Liver (tissue), 9 donors: Measurements from ENCODE around the gene ITGAE. TPM values are rescaled to one million over a fixed set of nuclear protein-coding genes. Genes with fewer than 3 reads are reported as not detected.
"Not testable (repeated sequence)": the region's sequence is repeated elsewhere in the genome, so short reads cannot be mapped to it uniquely, and the experiment has no call there.

ENCODE experiments used
- DNase-seq: peaks from one replicate; pipeline ENCODE4 v3.0.0-alpha.2; 2017; ENCODE audit warnings: low spot score
- H3K27ac ChIP-seq, 2 donors: one replicate each; pipeline ENCODE4 v1.7.0; 2013; ENCODE audit warnings: inconsistent platforms in 2 of 2, low read length in 2 of 2, control low read depth in 1 of 2, low read depth in 1 of 2, mild to moderate bottlenecking in 1 of 2
- H3K27me3 ChIP-seq, 4 donors: one replicate each; pipeline versions ENCODE4 v1.6.1 to v1.7.0; 2013; ENCODE audit warnings: low read length in 3 of 4, inconsistent platforms in 1 of 4, mild to moderate bottlenecking in 1 of 4, moderate library complexity in 1 of 4; ENCODE audit not compliant: control insufficient read depth in 4 of 4, insufficient read depth in 4 of 4
- H3K36me3 ChIP-seq, 4 donors: one replicate each; pipeline versions ENCODE4 v1.6.1 to v1.7.0; 2013; ENCODE audit warnings: low read length in 3 of 4, mild to moderate bottlenecking in 3 of 4, low read depth in 1 of 4, moderate library complexity in 1 of 4; ENCODE audit not compliant: control insufficient read depth in 4 of 4, insufficient read depth in 3 of 4
- H3K4me1 ChIP-seq, 4 donors: one replicate each; pipeline versions ENCODE4 v1.6.1 to v1.7.0; 2013; ENCODE audit warnings: low read length in 3 of 4, mild to moderate bottlenecking in 3 of 4, moderate library complexity in 1 of 4; ENCODE audit not compliant: control insufficient read depth in 4 of 4, insufficient read depth in 4 of 4
- H3K4me3 ChIP-seq, 3 donors: one replicate each; pipeline versions ENCODE4 v1.6.1 to v1.7.0; 2013; ENCODE audit warnings: low read length in 3 of 3, control low read depth in 1 of 3, low read depth in 1 of 3, mild to moderate bottlenecking in 1 of 3
- H3K9ac ChIP-seq, 2 donors: one replicate each; pipeline ENCODE4 v1.7.0; 2013; ENCODE audit warnings: low read length in 2 of 2, mild to moderate bottlenecking in 2 of 2, moderate library complexity in 2 of 2, control low read depth in 1 of 2, low read depth in 1 of 2
- H3K9me3 ChIP-seq, 4 donors: one replicate each; pipeline versions ENCODE4 v1.6.1 to v1.7.0; 2013; ENCODE audit warnings: low read length in 3 of 4; ENCODE audit not compliant: control insufficient read depth in 4 of 4
- CTCF ChIP-seq: fragments of 150-350 bp; IDR thresholded peaks from 2 replicates; pipeline ENCODE4 v1.5.1; 2017; ENCODE audit warnings: improper control_type of control experiment, low read depth, low read length; ENCODE audit not compliant: missing input control
- EGR1 ChIP-seq, 2 donors: IDR thresholded peaks; 2 replicates each; pipeline ENCODE4 v1.6.1; 2016 to 2018; ENCODE audit warnings: antibody characterized with exemption in 2 of 2, low read depth in 2 of 2
- FOXA2 ChIP-seq: IDR thresholded peaks from 2 replicates; pipeline ENCODE4 v1.6.1; 2016; ENCODE audit warnings: antibody characterized with exemption
- GABPA ChIP-seq, 2 donors: IDR thresholded peaks in 1 of 2; conservative IDR thresholded peaks in 1 of 2; 2 replicates each; pipeline ENCODE4 v1.6.1; 2016; ENCODE audit warnings: antibody characterized with exemption in 2 of 2, mild to moderate bottlenecking in 1 of 2, moderate library complexity in 1 of 2
- HNF4A ChIP-seq, 2 donors: conservative IDR thresholded peaks; 2 replicates each; pipeline ENCODE4 v1.6.1; 2016; ENCODE audit warnings: antibody characterized with exemption in 2 of 2, mild to moderate bottlenecking in 2 of 2
- HNF4G ChIP-seq: IDR thresholded peaks from 2 replicates; pipeline ENCODE4 v1.6.1; 2016; ENCODE audit warnings: antibody characterized with exemption
- JUND ChIP-seq, 2 donors: IDR thresholded peaks; 2 replicates each; pipeline ENCODE4 v1.6.1; 2016; ENCODE audit warnings: antibody characterized with exemption in 2 of 2
- MAX ChIP-seq: IDR thresholded peaks from 2 replicates; pipeline ENCODE4 v1.6.1; 2016; ENCODE audit warnings: antibody characterized with exemption
- NR2F2 ChIP-seq: IDR thresholded peaks from 2 replicates; pipeline ENCODE4 v1.6.1; 2016; ENCODE audit warnings: antibody characterized with exemption
- RAD21 ChIP-seq, 2 donors: IDR thresholded peaks; 2 replicates each; pipeline ENCODE4 v1.6.1; 2016; ENCODE audit warnings: antibody characterized with exemption in 2 of 2, mild to moderate bottlenecking in 2 of 2
- REST ChIP-seq: IDR thresholded peaks from 2 replicates; pipeline ENCODE4 v1.6.1; 2016; ENCODE audit warnings: antibody characterized with exemption, mild to moderate bottlenecking
- RXRA ChIP-seq, 2 donors: IDR thresholded peaks; 2 replicates each; pipeline ENCODE4 v1.6.1; 2017 to 2018; ENCODE audit warnings: antibody characterized with exemption in 2 of 2, mild to moderate bottlenecking in 1 of 2
- SP1 ChIP-seq: IDR thresholded peaks from 2 replicates; pipeline ENCODE4 v1.6.1; 2018; ENCODE audit warnings: antibody characterized with exemption, mild to moderate bottlenecking
- TAF1 ChIP-seq: conservative IDR thresholded peaks from 2 replicates; pipeline ENCODE4 v1.6.1; 2016; ENCODE audit warnings: antibody characterized with exemption, mild to moderate bottlenecking
- YY1 ChIP-seq: IDR thresholded peaks from 2 replicates; pipeline ENCODE4 v1.6.1; 2016; ENCODE audit warnings: antibody characterized with exemption, mild to moderate bottlenecking
- ZBTB33 ChIP-seq: IDR thresholded peaks from 2 replicates; pipeline ENCODE4 v1.6.1; 2016; ENCODE audit warnings: antibody characterized with exemption
- WGBS: extraction: QIAGEN DNeasy Blood & Tissue Kit; methylation state at CpG from one replicate; pipeline ENCODE4 v1.1.7; 2013; 5-methylcytosine and 5-hydroxymethylcytosine counted together
- polyA plus RNA-seq, 2 donors: library from polyadenylated mRNA; stranded (reverse) in 1 of 2; unstranded in 1 of 2; fragments of 200-250 nt in 1 of 2; fragments of >200 nt in 1 of 2; fragmentation: Nextera tagmentation in 1 of 2; extraction: Ambion mirVana in 1 of 2; gene quantifications; one replicate each; pipeline versions ENCODE4 v1.2.1 to v1.2.3, GENCODE V29; 2013 to 2015
- total RNA-seq, 2 donors: library from RNA; depleted of rRNA; stranded (reverse); fragments of >200 nt; gene quantifications; one replicate each; pipeline ENCODE4 v1.2.3, GENCODE V29; 2014
- donor health status: healthy.
- donor health status: healthy.
- donor health status: healthy.
- donor health status: healthy.
- donor health status: healthy.

ITGAE gene
- total and polyA plus RNA-seq, 4 donors: 6.5 to 17.7 (median 12.1) TPM

- no peaks in the 10 kb centered on the region for H3K36me3 ChIP-seq
- 91% methylated on average over 6 of the region's 6 CpGs for WGBS
These were observed 71.1 kb downstream of the ITGAE start for GRCh38 chr17:3729881-3730280.

GRCh38 chr17:3728099-3728498, 72.9 kb downstream of the ITGAE start:
- not testable (repeated sequence) for H3K36me3 ChIP-seq, H3K27me3 ChIP-seq, DNase-seq, H3K9ac ChIP-seq, H3K9me3 ChIP-seq, H3K4me3 ChIP-seq, H3K27ac ChIP-seq
- 98% methylated on average over 3 of the region's 3 CpGs for WGBS
- peaks cover 5 to 23% (median 16%) of the 10 kb centered on the region in 4 donors for H3K4me1 ChIP-seq

More at GRCh38 chr17:3729881-3730280, 71.1 kb downstream of the ITGAE start:
- no peaks in the 10 kb centered on the region for H3K27me3 ChIP-seq
- DNase-seq: no peak
- peaks cover 0 to 18% (median 10%) of the 10 kb centered on the region in 4 donors for H3K4me1 ChIP-seq
- H3K27ac ChIP-seq: no peak overlapping the region
- no peaks in the 10 kb centered on the region for H3K9me3 ChIP-seq
- no peak overlapping the region for H3K9ac ChIP-seq
- H3K4me3 ChIP-seq: no peak overlapping the region
- no peak for TF ChIP-seq JUND (IDR thresholded peaks at IDR 0.05)
- no peak for TF ChIP-seq RAD21 (IDR thresholded peaks at IDR 0.05)
- TF ChIP-seq HNF4G: no peak
- TF ChIP-seq TAF1: no peak
- no peak for TF ChIP-seq YY1
- TF ChIP-seq REST: no peak

GRCh38 chr17:3727041-3727440, 73.9 kb downstream of the ITGAE start:
- no peak overlapping the region for H3K27ac ChIP-seq
- 72% methylated on average over 2 of the region's 2 CpGs for WGBS

More at GRCh38 chr17:3727041-3727440, 73.9 kb downstream of the ITGAE start:
- no peak for DNase-seq
- no peak overlapping the region for H3K9ac ChIP-seq
- H3K4me3 ChIP-seq: no peak overlapping the region
- H3K4me1 ChIP-seq: peaks cover 9 to 22% (median 15%) of the 10 kb centered on the region in 4 donors
- TF ChIP-seq TAF1 (no peak), FOXA2 (no peak), EGR1 (IDR thresholded peaks at IDR 0.05; ENCODE audit: low read depth in 2 of 2) (no peak), HNF4A (conservative IDR thresholded peaks at IDR 0.05) (no peak), GABPA (IDR thresholded peaks at IDR 0.05 in 1 of 2, conservative IDR thresholded peaks at IDR 0.05 in 1 of 2) (no peak), NR2F2 (no peak), HNF4G (no peak), YY1 (no peak), MAX (no peak), RAD21 (IDR thresholded peaks at IDR 0.05) (no peak), ZBTB33 (no peak), SP1 (no peak), CTCF (no peak), RXRA (IDR thresholded peaks at IDR 0.05) (no peak), REST (no peak), JUND (IDR thresholded peaks at IDR 0.05) (no peak)
- no peaks in the 10 kb centered on the region for H3K36me3 ChIP-seq
- no peaks in the 10 kb centered on the region for H3K9me3 ChIP-seq
- H3K27me3 ChIP-seq: no peaks in the 10 kb centered on the region
